ENCODE data around the gene DPM3.
A peak's percentile ranks its signal among the peaks of the same experiment; 100 is the strongest.

Gene DPM3

GRCh38 chr1:155091071-155092051 lies 49.0 kb downstream of the DPM3 start:
- peak; percentile 30 for DNase-seq
